Neural progenitor cell (in vitro differentiated cells): ENCODE data around the gene C8G. TPM values are rescaled to one million over a fixed set of nuclear protein-coding genes. Genes with fewer than 3 reads are reported as not detected.

Experiments used
- DNase-seq: peaks from one replicate; pipeline ENCODE4 v3.0.0-alpha.2; 2016; ENCODE audit warnings: low spot score
- H2AFZ ChIP-seq: fragments of 200-600 bp; sonication (generic); replicated peaks from 2 replicates; pipeline ENCODE4 v1.6.1; 2016; ENCODE audit warnings: antibody characterized with exemption
- H3F3A ChIP-seq: fragments of 200-600 bp; sonication (generic); 2 replicates; pipeline ENCODE4 v1.6.1; 2016; ENCODE audit warnings: antibody characterized with exemption, low read depth
- H3K27ac ChIP-seq: fragments of 200-600 bp; sonication (generic); 2 replicates; pipeline ENCODE4 v1.5.1; 2016; ENCODE audit warnings: mild to moderate bottlenecking
- H3K27me3 ChIP-seq: fragments of 200-600 bp; sonication (generic); 2 replicates; pipeline ENCODE4 v1.6.1; 2016; ENCODE audit warnings: mild to moderate bottlenecking, moderate library complexity
- H3K36me3 ChIP-seq: fragments of 200-600 bp; sonication (generic); 2 replicates; pipeline ENCODE4 v1.5.1; 2016
- H3K4me1 ChIP-seq: fragments of 200-600 bp; sonication (generic); 2 replicates; pipeline ENCODE4 v1.6.1; 2016; ENCODE audit warnings: mixed run types
- H3K4me2 ChIP-seq: fragments of 200-600 bp; sonication (generic); 2 replicates; pipeline ENCODE4 v1.6.1; 2016
- H3K4me3 ChIP-seq: fragments of 200-600 bp; sonication (generic); 2 replicates; pipeline ENCODE4 v1.5.1; 2016
- H3K79me2 ChIP-seq: fragments of 200-600 bp; sonication (generic); 2 replicates; pipeline ENCODE4 v1.6.1; 2016; ENCODE audit warnings: low read depth
- H3K9ac ChIP-seq: fragments of 200-600 bp; sonication (generic); 2 replicates; pipeline ENCODE4 v1.6.1; 2016
- H3K9me3 ChIP-seq: fragments of 200-600 bp; sonication (generic); 2 replicates; pipeline ENCODE4 v1.5.1; 2016; ENCODE audit warnings: low read depth
- H4K20me1 ChIP-seq: fragments of 200-600 bp; sonication (generic); 2 replicates; pipeline ENCODE4 v1.6.1; 2016; ENCODE audit warnings: low read depth
- H3K27ac Mint-ChIP-seq: 3 replicates; pipeline ENCODE4 v1.8.0; 2021; ENCODE audit warnings: mixed read lengths
- H3K27me3 Mint-ChIP-seq: 2 replicates; pipeline ENCODE4 v1.8.0; 2022; ENCODE audit warnings: low read depth, mild to moderate bottlenecking, inconsistent platforms, moderate library complexity, mixed read lengths; ENCODE audit not compliant: insufficient read depth
- H3K36me3 Mint-ChIP-seq: 3 replicates; pipeline ENCODE4 v1.8.0; 2021; ENCODE audit warnings: mixed read lengths
- H3K4me1 Mint-ChIP-seq: 3 replicates; pipeline ENCODE4 v1.8.0; 2021; ENCODE audit warnings: mixed read lengths
- H3K4me3 Mint-ChIP-seq: 3 replicates; pipeline ENCODE4 v1.8.0; 2021; ENCODE audit warnings: mild to moderate bottlenecking, moderate library complexity, mixed read lengths
- H3K9me3 Mint-ChIP-seq: 3 replicates; pipeline ENCODE4 v1.8.0; 2020; ENCODE audit warnings: mixed read lengths
- EZH2 ChIP-seq: fragments of 200-600 bp; sonication (generic); IDR thresholded peaks from 2 replicates; pipeline ENCODE4 v1.6.1; 2017; ENCODE audit warnings: antibody characterized with exemption, mild to moderate bottlenecking, moderate library complexity
- EZH2phosphoT487 ChIP-seq: fragments of 200-600 bp; sonication (generic); IDR thresholded peaks from 2 replicates; pipeline ENCODE4 v1.6.1; 2017; ENCODE audit warnings: antibody characterized with exemption
- total RNA-seq: library from RNA; depleted of rRNA; stranded (reverse); fragments of >200 nt; gene quantifications from 2 replicates; pipeline ENCODE4 v1.2.3, GENCODE V29; 2015; ENCODE audit warnings: low replicate concordance
- TF ChIP-seq, protein P1 (sequence below): fragments of 200-600 bp; sonication (generic); IDR thresholded peaks from 2 replicates; pipeline ENCODE4 v1.5.1; 2017; ENCODE audit warnings: antibody characterized with exemption, mild to moderate bottlenecking

Gene C8G
- total RNA-seq, 1 donor from 2014 or later = not detected

DNA sequence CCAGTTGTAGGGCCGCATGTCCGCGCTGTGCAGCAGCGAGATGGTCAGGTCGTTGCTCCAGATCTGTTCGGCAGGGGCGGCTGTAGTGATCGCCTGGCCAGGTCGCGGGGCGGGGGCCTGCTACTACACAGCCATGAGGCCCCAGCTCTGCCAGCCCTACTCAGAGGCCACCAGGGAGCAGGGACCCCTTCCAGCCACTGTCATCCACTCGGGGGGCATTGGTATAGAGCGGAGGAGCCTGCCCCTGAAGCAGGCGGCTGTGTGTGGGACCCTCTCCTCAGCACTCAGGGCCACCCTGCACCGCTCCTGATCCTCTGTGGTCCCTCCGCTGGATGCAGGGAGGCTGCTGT is 2.2 kb upstream of the C8G start:
- Mint-ChIP-seq H3K27me3 (peaks cover 10% of the 10 kb centered on the region), H3K9me3 (no peaks in the 10 kb centered on the region), H3K4me1 (peaks cover 3% of the 10 kb centered on the region), H3K36me3 (peaks cover 8% of the 10 kb centered on the region), H3K27ac (no peak overlapping the region), H3K4me3 (peak overlapping the region; percentile 76)
- Histone ChIP-seq H3K27ac (no peak overlapping the region), H2AFZ (no peak overlapping the region), H4K20me1 (peaks cover 25% of the 10 kb centered on the region), H3K36me3 (no peaks in the 10 kb centered on the region), H3K79me2 (peaks cover 10% of the 10 kb centered on the region), H3K9ac (no peak overlapping the region), H3K27me3 (no peaks in the 10 kb centered on the region), H3K4me1 (no peaks in the 10 kb centered on the region), H3K4me3 (no peak overlapping the region), H3K9me3 (no peaks in the 10 kb centered on the region), H3K4me2 (peak overlapping the region; percentile 100), H3F3A (peaks cover 6% of the 10 kb centered on the region)
- no peak for DNase-seq
- no peak for TF ChIP-seq EZH2
- no peak for TF ChIP-seq EZH2phosphoT487
- TF ChIP-seq, protein P1, sequence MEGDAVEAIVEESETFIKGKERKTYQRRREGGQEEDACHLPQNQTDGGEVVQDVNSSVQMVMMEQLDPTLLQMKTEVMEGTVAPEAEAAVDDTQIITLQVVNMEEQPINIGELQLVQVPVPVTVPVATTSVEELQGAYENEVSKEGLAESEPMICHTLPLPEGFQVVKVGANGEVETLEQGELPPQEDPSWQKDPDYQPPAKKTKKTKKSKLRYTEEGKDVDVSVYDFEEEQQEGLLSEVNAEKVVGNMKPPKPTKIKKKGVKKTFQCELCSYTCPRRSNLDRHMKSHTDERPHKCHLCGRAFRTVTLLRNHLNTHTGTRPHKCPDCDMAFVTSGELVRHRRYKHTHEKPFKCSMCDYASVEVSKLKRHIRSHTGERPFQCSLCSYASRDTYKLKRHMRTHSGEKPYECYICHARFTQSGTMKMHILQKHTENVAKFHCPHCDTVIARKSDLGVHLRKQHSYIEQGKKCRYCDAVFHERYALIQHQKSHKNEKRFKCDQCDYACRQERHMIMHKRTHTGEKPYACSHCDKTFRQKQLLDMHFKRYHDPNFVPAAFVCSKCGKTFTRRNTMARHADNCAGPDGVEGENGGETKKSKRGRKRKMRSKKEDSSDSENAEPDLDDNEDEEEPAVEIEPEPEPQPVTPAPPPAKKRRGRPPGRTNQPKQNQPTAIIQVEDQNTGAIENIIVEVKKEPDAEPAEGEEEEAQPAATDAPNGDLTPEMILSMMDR = no peak

DNA sequence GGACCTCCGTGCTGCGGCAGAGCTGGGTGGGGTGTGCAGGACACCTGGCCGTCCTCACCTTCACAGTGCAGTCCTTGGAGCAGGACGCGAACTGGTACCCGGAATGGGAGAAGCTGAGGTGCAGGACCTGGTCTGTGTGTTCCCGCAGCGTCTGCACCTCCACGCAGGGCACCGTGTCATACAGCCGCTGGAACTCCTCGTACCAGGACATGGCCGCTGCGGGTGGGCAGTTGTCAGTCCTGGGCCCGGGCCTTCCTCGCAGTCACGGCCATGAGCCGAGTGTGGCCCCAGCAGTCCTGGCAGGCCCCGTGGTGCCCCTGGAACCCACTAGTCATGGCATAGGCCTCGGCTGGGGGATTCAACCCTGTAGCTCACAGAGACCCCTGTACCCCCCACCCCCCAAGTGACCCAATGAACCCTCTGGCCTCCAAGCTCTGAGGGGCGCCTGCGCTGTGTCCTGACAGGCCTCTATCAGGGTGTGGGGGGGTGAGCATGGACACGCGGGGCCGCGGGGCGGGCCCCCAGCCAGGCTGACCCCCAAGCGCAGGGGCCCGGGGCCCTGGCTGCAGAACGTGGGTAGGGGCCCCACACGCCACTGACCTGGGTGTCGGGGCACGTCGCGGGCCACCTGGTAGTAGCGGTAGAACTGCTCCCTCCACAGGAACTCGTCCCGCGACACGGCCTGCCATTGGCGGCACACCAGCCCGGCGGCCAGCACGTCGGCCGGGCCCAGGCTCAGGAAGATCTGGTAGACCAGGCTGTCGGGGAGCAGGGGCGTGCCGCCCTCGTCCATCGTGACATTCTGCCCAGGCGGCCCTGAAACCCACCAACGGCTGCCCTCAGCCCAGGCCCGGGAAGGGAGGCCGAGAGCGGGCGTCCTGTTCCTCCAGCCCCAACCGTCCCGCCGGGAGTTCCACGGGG is 1.5 kb upstream of the C8G start:
- peak; percentile 67 for DNase-seq
- no peak overlapping the region for H3K27ac Mint-ChIP-seq

DNA sequence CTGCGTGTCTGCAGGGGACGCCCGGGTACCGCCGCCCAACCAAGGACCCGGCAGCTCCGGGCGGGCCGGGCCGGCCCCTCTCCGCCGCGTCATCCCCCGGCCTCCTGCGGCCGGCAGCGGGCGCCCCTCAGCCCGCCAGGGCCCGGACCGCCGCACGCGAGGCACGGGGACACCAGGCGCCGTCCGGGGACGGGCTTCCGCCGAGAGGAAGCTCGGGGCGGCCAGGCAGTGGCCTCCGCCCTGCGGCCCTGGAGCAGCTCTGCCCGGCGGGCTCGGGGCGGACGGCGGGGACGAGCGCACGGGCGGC is 878 bp upstream of the C8G start:
- Histone ChIP-seq H3K9me3 (no peaks in the 10 kb centered on the region), H3K4me1 (peaks cover 2% of the 10 kb centered on the region), H3K36me3 (no peaks in the 10 kb centered on the region), H3K9ac (peak overlapping the region; percentile 85), H3K27me3 (no peaks in the 10 kb centered on the region), H2AFZ (peak overlapping the region; percentile 57), H3K4me2 (peak overlapping the region; percentile 100), H3K79me2 (peaks cover 10% of the 10 kb centered on the region), H3K27ac (peak overlapping the region; percentile 63), H3K4me3 (peak overlapping the region; percentile 99), H4K20me1 (peaks cover 25% of the 10 kb centered on the region), H3F3A (peaks cover 12% of the 10 kb centered on the region)
- peak overlapping the region; percentile 85 for H3K4me3 Mint-ChIP-seq
- TF ChIP-seq EZH2 (no peak), EZH2phosphoT487 (no peak)
- TF ChIP-seq, protein P1 = no peak
- H3K27ac Mint-ChIP-seq = no peak overlapping the region
- H3K27me3 Mint-ChIP-seq = peaks cover 9% of the 10 kb centered on the region
- H3K36me3 Mint-ChIP-seq = peaks cover 3% of the 10 kb centered on the region
- no peaks in the 10 kb centered on the region for H3K9me3 Mint-ChIP-seq
- no peak for DNase-seq
- peaks cover 4% of the 10 kb centered on the region for H3K4me1 Mint-ChIP-seq

More for the DNA sequence above, 1.5 kb upstream of the C8G start:
- TF ChIP-seq EZH2phosphoT487 (no peak), EZH2 (no peak)
- TF ChIP-seq, protein P1 = no peak
- Mint-ChIP-seq H3K27me3 (peaks cover 10% of the 10 kb centered on the region), H3K36me3 (peaks cover 6% of the 10 kb centered on the region), H3K9me3 (no peaks in the 10 kb centered on the region), H3K4me3 (peak overlapping the region; percentile 85), H3K4me1 (peaks cover 5% of the 10 kb centered on the region)
- Histone ChIP-seq H3K27ac (no peak overlapping the region), H3K36me3 (no peaks in the 10 kb centered on the region), H3K27me3 (no peaks in the 10 kb centered on the region), H3K4me1 (no peaks in the 10 kb centered on the region), H3K4me3 (peak overlapping the region; percentile 99), H3K4me2 (peak overlapping the region; percentile 100), H2AFZ (peak overlapping the region; percentile 57), H3K79me2 (peaks cover 10% of the 10 kb centered on the region), H4K20me1 (peaks cover 25% of the 10 kb centered on the region), H3F3A (peaks cover 12% of the 10 kb centered on the region), H3K9me3 (no peaks in the 10 kb centered on the region), H3K9ac (peak overlapping the region; percentile 85)
